GM13977 (cell line): Measurements from ENCODE around the gene AUTS2.

Experiments used
- DNase-seq: peaks from one replicate; pipeline ENCODE4 v3.0.0; 2012; ENCODE audit warnings: low spot score
- in situ Hi-C: fragments of 300-500 bp; cut with MboI; formaldehyde crosslinking; loops from one replicate; pipeline ENCODE4 v1.12.0; 2022; ENCODE audit warnings: low sequenced_read_pairs, low pct_unique_long_range_greater_than_20kb, mixed read lengths, inconsistent platforms; ENCODE audit not compliant: unreplicated experiment
- TF ChIP-seq, protein P1 (sequence below): IDR thresholded peaks from 2 replicates; pipeline ENCODE4 v1.5.1; 2012; ENCODE audit warnings: mild to moderate bottlenecking, control low read depth; ENCODE audit not compliant: insufficient read depth; ENCODE audit errors: extremely low read depth, missing control alignments

Gene AUTS2

DNA sequence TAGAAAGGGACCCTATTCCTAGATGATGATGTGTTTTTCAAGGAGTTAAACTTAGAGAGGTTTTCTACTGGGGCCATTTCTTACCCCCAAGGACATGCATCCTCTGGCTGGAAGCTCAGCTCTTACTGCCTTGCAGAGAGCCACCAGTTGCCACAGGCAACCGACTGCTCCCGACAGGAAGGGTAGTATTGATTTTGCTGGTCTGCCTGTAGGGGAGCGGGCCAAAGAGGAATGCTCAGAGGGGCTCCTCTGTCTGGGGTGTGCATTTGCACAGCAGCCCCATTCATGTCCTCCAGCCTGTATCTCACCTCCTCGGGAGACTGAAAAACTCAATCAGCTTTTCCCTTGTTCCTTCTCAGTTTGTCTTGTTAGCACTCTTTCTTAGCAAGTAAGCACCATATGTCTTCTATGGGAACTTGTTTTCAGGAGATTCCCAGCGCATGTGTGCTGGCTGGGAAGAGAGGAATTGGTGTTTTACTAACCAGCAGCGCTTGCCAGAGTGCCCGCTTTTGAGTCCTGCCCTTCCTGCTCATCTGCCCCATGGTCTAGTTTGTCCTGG is 794.7 kb downstream of the AUTS2 start:
- no peak for DNase-seq
- in situ Hi-C loops = no loop called here
- TF ChIP-seq, protein P1, sequence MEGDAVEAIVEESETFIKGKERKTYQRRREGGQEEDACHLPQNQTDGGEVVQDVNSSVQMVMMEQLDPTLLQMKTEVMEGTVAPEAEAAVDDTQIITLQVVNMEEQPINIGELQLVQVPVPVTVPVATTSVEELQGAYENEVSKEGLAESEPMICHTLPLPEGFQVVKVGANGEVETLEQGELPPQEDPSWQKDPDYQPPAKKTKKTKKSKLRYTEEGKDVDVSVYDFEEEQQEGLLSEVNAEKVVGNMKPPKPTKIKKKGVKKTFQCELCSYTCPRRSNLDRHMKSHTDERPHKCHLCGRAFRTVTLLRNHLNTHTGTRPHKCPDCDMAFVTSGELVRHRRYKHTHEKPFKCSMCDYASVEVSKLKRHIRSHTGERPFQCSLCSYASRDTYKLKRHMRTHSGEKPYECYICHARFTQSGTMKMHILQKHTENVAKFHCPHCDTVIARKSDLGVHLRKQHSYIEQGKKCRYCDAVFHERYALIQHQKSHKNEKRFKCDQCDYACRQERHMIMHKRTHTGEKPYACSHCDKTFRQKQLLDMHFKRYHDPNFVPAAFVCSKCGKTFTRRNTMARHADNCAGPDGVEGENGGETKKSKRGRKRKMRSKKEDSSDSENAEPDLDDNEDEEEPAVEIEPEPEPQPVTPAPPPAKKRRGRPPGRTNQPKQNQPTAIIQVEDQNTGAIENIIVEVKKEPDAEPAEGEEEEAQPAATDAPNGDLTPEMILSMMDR = no peak

DNA sequence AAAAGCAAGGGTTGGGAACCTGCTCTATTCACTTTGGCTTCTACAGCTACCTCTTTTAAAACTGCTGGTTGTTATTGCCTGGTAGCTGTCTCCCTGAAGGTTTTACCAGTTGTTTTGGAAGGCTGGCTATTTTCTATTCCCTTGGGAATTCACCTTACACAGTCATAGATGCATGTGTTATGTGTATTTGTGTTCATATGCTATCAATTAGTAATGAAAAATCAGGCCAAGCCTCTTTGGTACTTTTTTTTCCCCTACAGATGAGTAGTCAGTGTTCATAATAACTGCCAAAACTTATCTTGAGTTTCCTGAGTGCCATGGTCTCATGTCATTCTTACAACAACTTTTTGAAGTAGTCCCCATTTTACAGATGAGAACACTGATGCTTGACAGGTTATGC is 795.7 kb downstream of the AUTS2 start:
- TF ChIP-seq, protein P1 = no peak
- DNase-seq = no peak
- in situ Hi-C loops = no loop called here

DNA sequence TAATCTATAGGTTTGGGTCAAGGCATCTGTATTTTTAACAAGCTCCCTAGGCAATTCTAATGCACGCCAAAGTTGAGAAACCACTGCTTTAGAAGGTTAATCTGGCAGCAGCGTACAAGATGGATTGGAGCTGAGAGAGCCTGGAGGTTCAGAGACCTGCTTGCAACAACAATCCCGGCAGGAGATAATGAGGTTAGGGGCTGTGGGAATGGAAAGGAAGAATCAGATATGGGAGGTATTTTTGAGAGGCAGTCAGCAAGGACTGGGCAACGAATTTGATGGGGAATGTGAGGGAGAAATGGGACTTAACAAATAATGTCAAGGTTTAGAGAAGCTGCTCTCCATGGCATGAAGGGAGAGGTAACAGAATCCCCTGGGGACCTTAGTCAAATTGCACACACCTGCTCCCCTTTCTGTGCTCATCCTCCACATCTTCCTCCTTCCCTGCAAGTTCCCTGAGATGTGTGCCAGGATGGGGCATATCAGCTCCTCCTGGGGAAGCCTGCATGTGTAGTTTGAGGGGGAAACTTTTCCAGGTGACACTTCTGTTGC is 802.6 kb downstream of the AUTS2 start:
- in situ Hi-C loops = no loop called here
- DNase-seq = no peak
- TF ChIP-seq, protein P1 = no peak

DNA sequence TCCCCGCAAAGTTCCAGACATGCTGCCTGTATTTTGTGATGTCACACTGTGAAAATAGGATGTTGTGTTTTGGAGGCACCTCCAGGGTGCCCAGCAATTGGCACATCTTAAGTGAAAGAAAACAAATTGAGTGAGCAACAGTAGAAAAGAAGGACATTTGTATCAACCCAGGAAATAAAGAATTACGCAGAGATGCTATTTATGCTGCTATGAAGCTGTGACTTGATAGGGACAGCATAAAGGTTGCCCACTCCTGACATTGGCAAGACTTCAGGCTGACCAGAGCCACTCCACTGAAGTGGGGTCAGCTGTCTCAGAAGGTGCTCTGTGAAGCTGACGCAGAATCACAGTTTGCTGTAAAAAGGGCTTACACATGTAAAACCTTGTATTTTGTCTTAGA is 803.8 kb downstream of the AUTS2 start:
- in situ Hi-C loops = no loop called here
- TF ChIP-seq, protein P1 = no peak
- DNase-seq = no peak

DNA sequence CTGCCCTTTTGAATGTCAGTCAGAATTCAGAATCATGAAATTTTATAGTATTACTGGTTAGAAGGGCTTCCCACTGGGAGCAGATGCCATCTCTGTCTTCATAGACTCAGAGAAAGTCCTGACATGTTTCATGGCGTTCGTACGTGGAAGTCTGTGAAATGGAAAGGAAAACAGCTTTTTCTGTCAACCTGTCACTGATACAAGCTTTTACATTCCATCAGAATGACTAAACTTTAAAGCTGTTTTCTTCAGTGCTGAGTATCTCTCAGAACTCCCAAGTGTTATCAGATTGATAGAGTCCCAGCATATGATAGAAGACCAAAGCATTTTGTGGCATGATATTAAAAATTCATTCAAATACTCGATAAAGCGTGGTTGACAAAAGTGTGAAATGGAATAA is 807.0 kb downstream of the AUTS2 start:
- in situ Hi-C loops = no loop called here
- no peak for DNase-seq
- TF ChIP-seq, protein P1 = no peak

DNA sequence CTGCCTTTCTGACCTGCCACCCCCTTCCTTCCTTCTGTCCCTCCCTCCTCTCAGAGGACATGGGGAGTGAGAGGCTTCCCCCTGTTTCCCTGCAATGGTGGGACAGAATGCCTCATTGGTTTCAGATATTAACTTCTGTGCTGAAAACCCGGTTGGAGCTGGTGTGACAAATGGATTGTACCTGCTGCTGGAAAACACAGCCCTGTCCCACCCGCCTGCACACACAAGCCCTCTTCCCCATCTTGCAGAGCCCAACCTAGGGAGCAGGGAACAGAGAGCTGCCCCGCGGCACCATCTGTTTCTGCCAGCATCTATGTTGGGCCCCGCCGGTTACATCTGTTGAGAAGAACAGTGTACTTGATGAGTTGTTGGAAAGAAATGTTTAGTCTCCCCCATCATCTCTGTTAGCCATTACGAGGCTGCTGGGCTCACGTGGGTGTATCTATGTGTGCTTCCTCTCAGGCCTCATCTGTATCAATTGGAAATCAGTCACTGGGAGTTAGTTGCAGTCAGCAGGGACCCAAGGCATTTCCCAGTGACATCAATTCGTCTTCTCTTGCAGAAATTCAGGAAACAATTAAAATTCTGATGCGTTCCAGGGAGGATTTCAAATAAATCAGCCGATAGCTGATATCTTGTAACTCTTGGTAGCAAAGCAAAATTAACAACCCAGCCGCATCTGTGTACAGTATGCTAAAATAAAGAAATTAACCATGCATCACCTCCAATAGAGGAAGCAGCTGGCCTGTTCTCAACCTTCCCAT is 808.1 kb downstream of the AUTS2 start:
- TF ChIP-seq, protein P1 = no peak
- in situ Hi-C loops = no loop called here
- DNase-seq = no peak

DNA sequence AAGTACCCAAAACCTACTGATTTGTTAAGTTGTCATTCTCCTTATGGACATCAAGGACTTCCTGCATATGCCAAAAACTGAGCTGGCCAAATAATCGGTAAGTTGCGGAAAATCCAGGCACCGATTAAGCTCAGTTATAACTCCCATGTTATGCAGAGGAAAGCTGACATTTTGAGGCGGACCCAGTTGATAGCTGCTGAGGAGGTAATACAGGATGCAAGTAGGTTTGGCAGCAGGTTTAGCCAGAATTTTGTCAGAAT is 808.6 kb downstream of the AUTS2 start:
- in situ Hi-C loops = no loop called here
- DNase-seq = no peak
- TF ChIP-seq, protein P1 = no peak
